Measurements from ENCODE around the gene ZNF235. TPM values are rescaled to one million over a fixed set of nuclear protein-coding genes. Genes with fewer than 3 reads are reported as not detected.
"Not testable (repeated sequence)": the region's sequence is repeated elsewhere in the genome, so short reads cannot be mapped to it uniquely, and the experiment has no call there.

Gene ZNF235
- total RNA-seq, result 10 to 100 TPM in 1 of 4 donors, 1 to 10 TPM in 3; 2.1 to 11.8 (median 7.0) TPM

GRCh38 chr19:44304659-44305193 lies at the start of gene ZNF235:
Gene ZNF235 (minus strand): TSS chr19:44305025. CDS start chr19:44303404, 1,621 bp downstream.
- Histone ChIP-seq H3K9me3 (no peaks in the 10 kb centered on the region), H3K4me3 (peak within 1 kb of the TSS; percentile 82), H3K27ac (peak within 1 kb of the TSS; percentile 61), H3K27me3 (no peaks in the 10 kb centered on the region), H3K4me1 (peaks cover 13% of the 10 kb centered on the region), H3K36me3 (peaks cover 23% of the 10 kb centered on the region)
- WGBS, result 0% methylated on average over 18 of the region's 31 CpGs
- TF ChIP-seq EP300 (IDR thresholded peaks at IDR 0.05), result no peak
- TF ChIP-seq POLR2AphosphoS5 (IDR thresholded peaks at IDR 0.05), result peak in 2 of 3 donors; percentile 13 to 55
- DNase-seq (ENCODE audit: low spot score in 2 of 2), result peak; percentile 87 to 95

- H3K27me3 ChIP-seq, result no peaks in the 10 kb centered on the region
- H3K4me3 ChIP-seq, result no peak overlapping the region
- no peak for DNase-seq (ENCODE audit: low spot score in 2 of 2)
- H3K9me3 ChIP-seq, result peaks cover 24% of the 10 kb centered on the region
- peaks cover 11% of the 10 kb centered on the region for H3K36me3 ChIP-seq
- H3K27ac ChIP-seq, result no peak overlapping the region
- H3K4me1 ChIP-seq, result no peaks in the 10 kb centered on the region
- WGBS, result 90% methylated on average over 4 of the region's 4 CpGs
- no peak for TF ChIP-seq EP300 (IDR thresholded peaks at IDR 0.05)
- TF ChIP-seq POLR2AphosphoS5 (IDR thresholded peaks at IDR 0.05), result no peak
- no peak for TF ChIP-seq CTCF (IDR thresholded peaks at IDR 0.05)
- TF ChIP-seq POLR2A (IDR thresholded peaks at IDR 0.05), result no peak
These were observed 41.7 kb upstream of the ZNF235 start for GRCh38 chr19:44346556-44346955.

GRCh38 chr19:44345959-44346358 lies 41.1 kb upstream of the ZNF235 start:
- DNase-seq (ENCODE audit: low spot score in 2 of 2), result no peak
- peaks cover 28% of the 10 kb centered on the region for H3K9me3 ChIP-seq
- 95% methylated on average over 4 of the region's 4 CpGs for WGBS

GRCh38 chr19:44344255-44344654 lies 39.4 kb upstream of the ZNF235 start:
- WGBS, result 65% methylated on average over 1 of the region's 1 CpG
- TF ChIP-seq CTCF (IDR thresholded peaks at IDR 0.05) (no peak), POLR2A (IDR thresholded peaks at IDR 0.05) (no peak)
- Histone ChIP-seq H3K9me3 (peaks cover 30% of the 10 kb centered on the region), H3K4me3 (no peak overlapping the region), H3K27ac (no peak overlapping the region), H3K27me3 (no peaks in the 10 kb centered on the region), H3K36me3 (peaks cover 32% of the 10 kb centered on the region), H3K4me1 (no peaks in the 10 kb centered on the region)
- no peak for DNase-seq (ENCODE audit: low spot score in 2 of 2)

More at GRCh38 chr19:44345959-44346358, 41.1 kb upstream of the ZNF235 start:
- no peak for TF ChIP-seq POLR2AphosphoS5 (IDR thresholded peaks at IDR 0.05)
- TF ChIP-seq CTCF (IDR thresholded peaks at IDR 0.05), result no peak
- no peak for TF ChIP-seq POLR2A (IDR thresholded peaks at IDR 0.05)
- no peak for TF ChIP-seq EP300 (IDR thresholded peaks at IDR 0.05)
- Histone ChIP-seq H3K36me3 (peaks cover 17% of the 10 kb centered on the region), H3K4me3 (no peak overlapping the region), H3K27me3 (no peaks in the 10 kb centered on the region), H3K4me1 (no peaks in the 10 kb centered on the region), H3K27ac (no peak overlapping the region)

- Histone ChIP-seq H3K27ac (no peak overlapping the region), H3K27me3 (no peaks in the 10 kb centered on the region), H3K9me3 (peaks cover 25% of the 10 kb centered on the region), H3K4me1 (no peaks in the 10 kb centered on the region), H3K36me3 (peaks cover 51% of the 10 kb centered on the region), H3K4me3 (no peak overlapping the region)
- WGBS, result 85% methylated on average over 2 of the region's 2 CpGs
- DNase-seq (ENCODE audit: low spot score in 2 of 2), result no peak
- no peak for TF ChIP-seq POLR2AphosphoS5 (IDR thresholded peaks at IDR 0.05)
- no peak for TF ChIP-seq POLR2A (IDR thresholded peaks at IDR 0.05)
- TF ChIP-seq EP300 (IDR thresholded peaks at IDR 0.05), result no peak
- no peak for TF ChIP-seq CTCF (IDR thresholded peaks at IDR 0.05)
These were observed 37.0 kb upstream of the ZNF235 start for GRCh38 chr19:44341794-44342193.

- DNase-seq (ENCODE audit: low spot score in 2 of 2); H3K4me3 ChIP-seq; H3K27ac ChIP-seq; H3K27me3 ChIP-seq; H3K4me1 ChIP-seq: not testable (repeated sequence)
- peaks cover 17% of the 10 kb centered on the region for H3K9me3 ChIP-seq
- H3K36me3 ChIP-seq, result peaks cover 94% of the 10 kb centered on the region
- WGBS, result 50% methylated on average over 2 of the region's 3 CpGs
These were observed 29.8 kb upstream of the ZNF235 start for GRCh38 chr19:44334639-44335038.

All from suprapubic skin (tissue), 4 donors.